Left lung (tissue), 10 donors: ENCODE measurements around the gene KIRREL3. TPM values are rescaled to one million over a fixed set of nuclear protein-coding genes. Genes with fewer than 3 reads are reported as not detected.

Experiments used
- ATAC-seq: fragments of 200-7000 bp; cut with Tn5 transposase; one replicate; pipeline ENCODE4 v1.9.1; 2020; ENCODE audit warnings: moderate library complexity
- DNase-seq, 4 donors: peaks; one replicate each; pipeline ENCODE4 v3.0.0-alpha.2; 2013 to 2020
- H3K27ac ChIP-seq, 2 donors: fragments of 200-600 bp; sonication (generic) in 1 of 2; one replicate each; pipeline versions ENCODE4 v1.5.0 to v1.8.0; 2020 to 2021
- H3K27me3 ChIP-seq, 2 donors: fragments of 200-600 bp; sonication (generic) in 1 of 2; one replicate each; pipeline versions ENCODE4 v1.5.0 to v1.8.0; 2020 to 2021
- H3K36me3 ChIP-seq, 2 donors: fragments of 200-600 bp; sonication (generic) in 1 of 2; one replicate each; pipeline versions ENCODE4 v1.5.0 to v1.8.0; 2020 to 2021
- H3K4me1 ChIP-seq, 2 donors: fragments of 200-600 bp; one replicate each; pipeline ENCODE4 v1.8.0; 2021
- H3K4me3 ChIP-seq, 2 donors: fragments of 200-600 bp; sonication (generic) in 1 of 2; one replicate each; pipeline versions ENCODE4 v1.5.0 to v1.8.0; 2020 to 2021; ENCODE audit warnings: mild to moderate bottlenecking in 1 of 2
- H3K9me3 ChIP-seq, 2 donors: fragments of 200-600 bp; sonication (generic) in 1 of 2; one replicate each; pipeline versions ENCODE4 v1.5.0 to v1.8.0; 2020 to 2021
- intact Hi-C, 2 donors: fragments of 100-400 bp; cut with DNase I; formaldehyde crosslinking; loops; one replicate each; pipeline versions ENCODE4 v1.11.2 to v1.14.2; 2022
- polyA plus RNA-seq, 6 donors: library from polyadenylated mRNA; unstranded; fragments of 120-200 nt; gene quantifications; one replicate each; pipeline ENCODE4 v1.2.1, GENCODE V29; 2013; ENCODE audit not compliant: insufficient read length in 6 of 6
- total RNA-seq, 2 donors: library from RNA; stranded (reverse); fragmentation: NEBNext Ultra II Directional; extraction: Animal tissue kit (Norgen Biotek cat#: 25700); gene quantifications; one replicate each; pipeline ENCODE4 v1.2.1, GENCODE V29; 2021
- TF ChIP-seq, protein P1 (sequence below), 2 donors: fragments of 200-600 bp; sonication (generic) in 1 of 2; IDR thresholded peaks; one replicate each; pipeline versions ENCODE4 v1.5.0 to v1.8.0; 2021; ENCODE audit warnings: antibody characterized with exemption in 2 of 2
- donor health status: DM: no; HTN: yes; CAD: no.
- donor health status: DM: no; HTN: no; CAD: no.

The KIRREL3 gene
- total and polyA plus RNA-seq, 8 donors, result 1.6 to 2.5 (median 2.0) TPM; not detected in 2

DNA sequence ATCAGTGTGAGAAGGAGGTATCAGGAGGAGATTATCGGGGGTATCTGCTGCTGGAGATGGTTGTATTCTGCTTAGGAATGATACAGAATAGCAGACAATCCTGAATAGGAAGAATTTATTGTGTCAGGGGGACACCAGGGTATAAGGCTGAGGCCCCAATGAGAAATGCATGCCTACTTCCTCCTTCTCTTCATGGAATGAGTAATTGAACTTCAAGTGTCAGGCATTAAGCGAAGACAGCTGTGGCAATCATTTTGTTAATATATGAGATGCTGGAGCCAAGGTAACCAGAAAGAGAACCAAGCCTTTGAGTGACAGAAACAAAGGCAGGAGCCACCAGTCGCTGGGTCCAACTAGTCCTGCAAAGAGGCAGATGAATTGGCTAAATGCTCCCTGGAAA lies 49.1 kb downstream of the KIRREL3 start:
- Histone ChIP-seq H3K4me3 (no peak overlapping the region), H3K27me3 (no peaks in the 10 kb centered on the region), H3K27ac (no peak overlapping the region), H3K36me3 (no peaks in the 10 kb centered on the region), H3K4me1 (no peaks in the 10 kb centered on the region), H3K9me3 (no peaks in the 10 kb centered on the region)
- no peak for ATAC-seq
- TF ChIP-seq, protein P1, sequence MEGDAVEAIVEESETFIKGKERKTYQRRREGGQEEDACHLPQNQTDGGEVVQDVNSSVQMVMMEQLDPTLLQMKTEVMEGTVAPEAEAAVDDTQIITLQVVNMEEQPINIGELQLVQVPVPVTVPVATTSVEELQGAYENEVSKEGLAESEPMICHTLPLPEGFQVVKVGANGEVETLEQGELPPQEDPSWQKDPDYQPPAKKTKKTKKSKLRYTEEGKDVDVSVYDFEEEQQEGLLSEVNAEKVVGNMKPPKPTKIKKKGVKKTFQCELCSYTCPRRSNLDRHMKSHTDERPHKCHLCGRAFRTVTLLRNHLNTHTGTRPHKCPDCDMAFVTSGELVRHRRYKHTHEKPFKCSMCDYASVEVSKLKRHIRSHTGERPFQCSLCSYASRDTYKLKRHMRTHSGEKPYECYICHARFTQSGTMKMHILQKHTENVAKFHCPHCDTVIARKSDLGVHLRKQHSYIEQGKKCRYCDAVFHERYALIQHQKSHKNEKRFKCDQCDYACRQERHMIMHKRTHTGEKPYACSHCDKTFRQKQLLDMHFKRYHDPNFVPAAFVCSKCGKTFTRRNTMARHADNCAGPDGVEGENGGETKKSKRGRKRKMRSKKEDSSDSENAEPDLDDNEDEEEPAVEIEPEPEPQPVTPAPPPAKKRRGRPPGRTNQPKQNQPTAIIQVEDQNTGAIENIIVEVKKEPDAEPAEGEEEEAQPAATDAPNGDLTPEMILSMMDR (IDR thresholded peaks at IDR 0.05), result no peak
- intact Hi-C loops, result no loop called here
- no peak for DNase-seq

DNA sequence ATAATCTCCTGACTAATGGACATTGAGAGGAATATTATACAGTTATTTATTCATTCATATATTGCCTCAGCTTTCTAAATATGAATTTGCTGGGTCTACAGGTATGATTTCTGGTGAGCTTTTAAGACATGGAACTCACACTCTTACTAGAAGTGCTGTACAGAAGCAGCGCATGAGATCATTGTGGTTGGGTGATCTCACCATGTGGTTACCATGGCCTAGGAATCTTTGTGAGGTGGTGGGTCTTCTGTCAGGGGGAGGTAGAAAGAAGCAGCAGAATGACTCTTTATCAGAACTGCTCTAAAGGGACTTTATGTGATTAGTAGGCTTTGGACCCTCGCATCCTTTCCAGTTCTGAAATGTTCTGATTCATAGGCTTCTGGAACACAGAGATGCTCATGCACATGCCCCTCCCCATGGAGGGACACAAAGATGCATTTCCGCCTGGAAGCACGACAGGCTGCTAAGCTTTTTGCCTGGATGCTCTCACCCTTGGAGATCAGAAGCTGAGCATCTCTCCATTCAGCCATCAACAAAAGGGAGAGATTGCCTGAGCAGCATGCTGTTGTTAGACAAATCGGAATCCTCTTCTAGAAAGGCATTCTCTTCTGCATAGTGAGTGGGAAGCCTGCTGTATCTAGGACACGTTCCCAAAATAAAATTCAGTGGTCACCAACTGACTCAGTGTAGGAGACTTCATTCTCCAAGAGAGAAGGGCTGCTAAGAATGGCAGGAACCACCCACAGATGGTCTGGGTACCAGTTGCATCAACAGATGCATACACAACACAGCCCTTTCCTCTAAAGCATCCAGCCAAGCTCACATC lies 51.3 kb downstream of the KIRREL3 start:
- H3K4me1 ChIP-seq, result no peaks in the 10 kb centered on the region
- no peaks in the 10 kb centered on the region for H3K27me3 ChIP-seq
- H3K27ac ChIP-seq, result no peak overlapping the region
- TF ChIP-seq, protein P1 (IDR thresholded peaks at IDR 0.05), result no peak
- DNase-seq (no peak), ATAC-seq (no peak)
- H3K9me3 ChIP-seq, result no peaks in the 10 kb centered on the region
- no peak overlapping the region for H3K4me3 ChIP-seq
- intact Hi-C loops, result no loop called here
- H3K36me3 ChIP-seq, result no peaks in the 10 kb centered on the region

DNA sequence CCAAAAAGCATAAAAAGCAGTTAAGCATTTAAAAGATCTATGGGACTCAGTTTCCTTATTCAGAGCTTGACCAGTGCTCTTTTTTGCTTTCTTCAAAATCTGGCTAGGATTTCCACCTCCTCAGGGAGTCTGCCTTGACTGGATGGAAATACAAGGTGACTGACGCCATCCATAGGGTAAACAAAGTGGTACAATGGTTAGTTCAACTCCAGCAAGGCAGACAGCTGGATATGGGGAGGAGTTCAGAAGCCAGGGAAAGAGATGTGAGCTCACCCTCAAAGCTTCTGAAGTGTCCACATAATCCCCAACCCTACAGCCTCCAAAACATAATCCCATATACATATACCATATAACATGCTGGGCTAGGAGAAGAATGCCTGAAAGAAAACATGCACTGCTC lies 52.0 kb downstream of the KIRREL3 start:
- no peak overlapping the region for H3K27ac ChIP-seq
- ATAC-seq (no peak), DNase-seq (no peak)
- intact Hi-C loops, result no loop called here
- TF ChIP-seq, protein P1 (IDR thresholded peaks at IDR 0.05), result no peak
- H3K27me3 ChIP-seq, result no peaks in the 10 kb centered on the region
- no peaks in the 10 kb centered on the region for H3K36me3 ChIP-seq
- no peaks in the 10 kb centered on the region for H3K9me3 ChIP-seq
- no peaks in the 10 kb centered on the region for H3K4me1 ChIP-seq
- H3K4me3 ChIP-seq, result no peak overlapping the region

DNA sequence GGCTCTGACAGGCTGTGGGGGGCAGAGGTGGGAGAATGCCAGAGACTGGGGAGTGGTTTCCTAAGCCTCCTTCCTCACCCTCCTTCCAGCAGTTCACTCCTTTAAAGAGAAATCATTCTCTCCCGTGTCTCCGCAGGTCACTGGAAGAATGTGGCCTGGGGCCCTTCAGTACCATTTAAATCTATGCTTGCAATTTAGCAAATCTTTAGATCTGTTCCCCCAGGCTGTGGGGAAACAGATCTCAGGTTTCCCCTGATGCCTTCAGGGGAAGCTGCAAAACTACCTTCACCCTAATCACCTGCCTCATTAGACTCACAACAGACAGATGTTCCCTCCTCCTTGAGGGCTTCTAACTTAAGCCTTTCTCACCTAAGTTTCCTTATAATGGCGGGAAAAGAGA lies 55.3 kb downstream of the KIRREL3 start:
- DNase-seq (no peak), ATAC-seq (no peak)
- Histone ChIP-seq H3K4me3 (no peak overlapping the region), H3K9me3 (no peaks in the 10 kb centered on the region), H3K4me1 (no peaks in the 10 kb centered on the region), H3K27ac (no peak overlapping the region), H3K27me3 (no peaks in the 10 kb centered on the region), H3K36me3 (no peaks in the 10 kb centered on the region)
- TF ChIP-seq, protein P1 (IDR thresholded peaks at IDR 0.05), result no peak
- intact Hi-C loops, result no loop called here

DNA sequence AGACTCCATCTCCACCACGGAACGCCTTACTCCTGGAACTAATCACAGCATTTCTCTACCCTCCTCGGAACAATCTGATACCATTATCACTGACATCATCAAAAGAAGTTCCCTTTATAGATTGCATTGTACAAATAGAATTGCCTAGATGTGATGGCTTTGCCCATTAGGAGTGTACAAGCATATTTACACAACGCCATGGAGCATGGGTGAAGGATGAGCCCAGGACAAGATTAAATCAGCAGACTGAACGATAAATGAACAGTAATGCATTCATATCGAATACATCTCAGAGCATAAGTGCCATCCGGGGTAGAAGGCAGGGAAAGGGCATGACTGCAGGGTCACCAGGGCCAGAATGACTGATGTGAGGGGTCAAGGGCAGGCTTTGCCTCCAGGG lies 57.3 kb downstream of the KIRREL3 start:
- Histone ChIP-seq H3K4me1 (no peaks in the 10 kb centered on the region), H3K36me3 (no peaks in the 10 kb centered on the region), H3K27ac (no peak overlapping the region), H3K9me3 (no peaks in the 10 kb centered on the region), H3K27me3 (no peaks in the 10 kb centered on the region), H3K4me3 (no peak overlapping the region)
- DNase-seq (no peak), ATAC-seq (no peak)
- intact Hi-C loops, result no loop called here
- TF ChIP-seq, protein P1 (IDR thresholded peaks at IDR 0.05), result no peak
